HG03521 (cell line): ENCODE results near the gene RNF152.

Experiments
- ATAC-seq: cut with Tn5 transposase; IDR thresholded peaks from one replicate; pipeline ENCODE4 v1.9.1; 2021; ENCODE audit warnings: mild to moderate bottlenecking, moderate library complexity; ENCODE audit not compliant: unreplicated experiment

The RNF152 gene, protein sequence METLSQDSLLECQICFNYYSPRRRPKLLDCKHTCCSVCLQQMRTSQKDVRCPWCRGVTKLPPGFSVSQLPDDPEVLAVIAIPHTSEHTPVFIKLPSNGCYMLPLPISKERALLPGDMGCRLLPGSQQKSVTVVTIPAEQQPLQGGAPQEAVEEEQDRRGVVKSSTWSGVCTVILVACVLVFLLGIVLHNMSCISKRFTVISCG

DNA sequence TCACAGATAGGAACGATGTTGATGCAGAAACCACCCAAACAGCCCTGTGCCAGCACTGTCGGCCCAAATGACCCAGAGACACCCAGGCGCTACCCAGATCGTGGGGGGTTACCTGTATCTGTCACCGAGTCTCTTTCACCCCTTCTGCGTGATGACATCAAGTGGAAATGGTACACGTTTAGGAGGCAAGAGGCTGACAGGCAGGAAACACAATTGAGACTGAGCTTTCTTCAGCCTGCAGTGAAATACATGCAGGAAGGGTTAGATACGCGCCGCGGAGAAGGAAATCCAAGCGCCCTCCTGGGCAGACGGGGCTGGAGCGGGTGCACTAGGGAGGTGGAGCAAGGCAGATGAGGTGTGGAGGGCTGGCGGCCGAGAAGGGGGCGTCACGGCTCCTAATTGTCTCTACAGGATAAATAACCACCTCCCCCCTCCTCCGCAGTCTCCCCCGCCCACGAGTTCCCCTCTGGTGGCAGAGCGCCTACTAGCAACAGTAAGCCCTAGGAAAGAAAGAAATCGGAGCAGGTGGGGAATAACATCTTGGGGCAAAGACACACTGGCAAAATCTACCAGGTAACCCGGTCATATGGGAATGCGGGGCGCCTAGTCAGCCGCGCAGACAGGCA, at the start of gene RNF152:
RNF152 (minus strand) TSS at position 325 of the 626 bp plus-strand sequence. CDS start 76,544 bp downstream, outside the sequence.
- ATAC-seq, result no peak

DNA sequence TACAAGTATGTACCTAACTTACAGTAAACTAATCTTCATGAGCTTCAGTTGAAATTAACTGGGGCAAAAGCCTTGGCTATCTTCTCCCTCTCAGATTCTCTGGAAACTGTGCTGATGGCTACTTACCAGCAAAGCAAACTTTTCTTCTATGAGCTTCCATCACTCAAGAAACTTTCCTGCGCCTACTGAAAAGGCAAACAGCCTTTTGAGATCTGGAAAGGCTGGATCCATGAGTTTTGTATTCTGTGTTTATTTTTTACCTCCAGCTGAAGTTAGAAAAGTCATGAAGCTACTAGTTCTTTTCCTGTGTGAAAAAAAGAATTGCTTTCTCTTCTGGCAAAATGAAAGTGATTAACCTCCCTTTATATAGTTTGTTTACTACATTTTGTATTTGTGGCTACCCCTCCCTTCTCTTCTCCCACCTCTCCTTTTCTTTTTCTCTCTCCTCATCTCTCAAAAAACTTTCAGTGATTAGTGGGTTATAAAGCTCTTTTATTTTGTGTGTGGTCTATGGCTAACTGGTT, 49.2 kb upstream of the RNF152 start:
- no peak for ATAC-seq

- no peak for ATAC-seq
Measured at GRCh38 chr18:61939046-61939674, 46.4 kb upstream of the RNF152 start.

GRCh38 chr18:61935362-61935761, 42.6 kb upstream of the RNF152 start:
- no peak for ATAC-seq

DNA sequence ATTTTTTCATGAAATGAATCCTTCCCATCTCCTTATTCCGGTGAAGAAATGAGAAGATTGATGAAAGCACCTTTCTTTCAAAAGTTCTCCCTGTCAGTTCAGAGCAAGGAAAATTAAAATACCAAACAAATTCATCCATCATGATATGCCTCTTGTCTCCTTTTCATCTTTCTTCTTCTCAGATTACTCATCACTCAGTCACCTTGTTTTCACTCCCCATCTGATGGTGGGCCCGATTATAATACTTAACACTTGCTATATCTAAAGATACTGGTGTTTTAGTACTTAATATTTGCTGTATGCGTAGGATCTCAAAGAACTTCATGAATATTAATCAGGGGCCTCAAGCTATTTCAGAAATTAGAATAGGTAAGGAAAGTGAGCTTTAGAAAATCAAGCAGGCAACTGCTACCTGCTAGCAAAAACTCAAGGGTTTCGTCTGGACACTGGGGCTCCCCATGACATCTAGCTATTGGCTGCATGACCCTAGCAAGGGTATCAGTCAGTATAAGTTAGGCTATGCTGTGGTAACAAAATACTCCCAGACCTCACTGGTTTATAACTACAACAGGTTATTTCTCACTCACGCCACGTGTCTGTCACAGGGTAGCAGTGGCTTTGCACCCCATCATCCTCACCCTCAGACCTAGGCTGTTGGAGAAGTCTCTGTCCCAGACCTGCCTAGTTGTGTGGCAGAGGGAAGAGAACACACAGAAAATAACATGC, 39.0 kb upstream of the RNF152 start:
- no peak for ATAC-seq

DNA sequence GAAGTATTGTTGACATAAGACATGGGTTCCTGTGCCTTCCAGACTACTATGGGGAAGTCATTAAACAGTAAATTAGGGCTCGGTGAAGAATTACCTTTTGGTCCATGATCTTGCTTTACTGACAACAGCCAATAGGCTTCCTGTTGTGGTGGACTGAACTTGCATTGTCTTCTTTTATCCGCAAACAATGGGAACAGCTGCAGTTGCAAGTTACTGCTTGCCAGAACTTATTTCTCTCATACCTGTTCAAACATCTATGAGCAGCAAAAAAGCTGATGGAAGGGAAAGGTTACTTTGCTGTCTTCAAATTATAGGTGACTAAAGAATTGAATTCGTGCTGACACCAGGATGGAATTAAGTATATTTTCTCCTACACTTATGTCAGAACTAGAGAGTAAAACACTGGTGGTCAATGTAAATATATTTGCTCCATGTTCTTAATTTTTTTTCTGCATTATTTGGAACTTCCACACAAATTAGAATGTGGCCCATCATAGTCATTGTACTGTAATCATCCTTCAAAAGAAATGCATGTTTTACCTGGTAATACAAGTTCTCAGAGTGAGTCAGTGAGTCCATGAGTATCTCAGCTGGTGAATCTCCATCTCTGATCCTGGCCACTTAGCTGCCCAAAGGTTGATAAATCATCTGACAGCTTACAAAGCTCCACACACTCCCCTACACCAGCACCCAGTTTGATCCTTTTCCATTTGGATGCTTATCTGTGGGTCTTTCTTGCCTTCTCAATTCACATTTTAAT, 37.3 kb upstream of the RNF152 start:
- ATAC-seq, result no peak

GRCh38 chr18:61926532-61926931, 33.7 kb upstream of the RNF152 start:
- ATAC-seq, result no peak

DNA sequence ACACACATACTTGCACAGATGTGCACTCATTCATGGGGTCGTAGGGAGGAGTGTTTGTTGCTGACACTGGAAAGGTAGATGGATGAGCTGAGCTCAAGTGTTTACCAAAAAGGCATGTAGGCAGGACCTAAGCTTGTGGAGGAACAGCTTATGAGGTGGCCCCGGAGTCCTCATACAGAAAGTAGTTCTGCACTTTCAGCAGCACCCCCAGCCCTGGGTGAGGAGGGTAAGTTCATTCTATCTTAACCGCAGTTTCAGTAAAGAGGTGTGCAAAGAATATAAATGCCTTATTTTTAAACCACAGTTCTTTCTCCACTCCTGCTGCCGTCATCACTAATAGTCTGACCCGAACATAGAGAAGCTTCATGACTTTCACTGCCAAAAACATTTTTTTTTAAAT, 31.7 kb upstream of the RNF152 start:
- no peak for ATAC-seq

- no peak for ATAC-seq
Measured at GRCh38 chr18:61922435-61922834, 29.6 kb upstream of the RNF152 start.

- no peak for ATAC-seq
Measured at GRCh38 chr18:61921621-61922235, 28.9 kb upstream of the RNF152 start.

DNA sequence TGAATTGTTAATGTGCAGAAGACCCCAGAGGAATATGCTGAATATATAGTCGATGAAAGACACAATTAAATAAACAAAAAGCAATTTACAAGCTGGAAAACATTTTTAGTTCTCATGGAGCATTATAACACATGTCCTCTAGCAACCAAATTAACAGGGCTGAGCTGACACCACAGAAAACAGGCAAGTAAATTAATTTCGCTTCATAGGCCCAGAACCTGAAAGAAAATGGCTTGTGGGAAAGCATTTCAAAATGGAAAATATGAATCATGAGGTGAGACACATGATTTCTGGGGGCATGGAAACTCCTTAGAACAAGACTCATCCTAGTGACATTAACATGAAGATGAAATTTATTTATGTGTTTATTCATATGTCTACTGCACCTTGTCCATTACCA, 25.0 kb upstream of the RNF152 start:
- no peak for ATAC-seq

DNA sequence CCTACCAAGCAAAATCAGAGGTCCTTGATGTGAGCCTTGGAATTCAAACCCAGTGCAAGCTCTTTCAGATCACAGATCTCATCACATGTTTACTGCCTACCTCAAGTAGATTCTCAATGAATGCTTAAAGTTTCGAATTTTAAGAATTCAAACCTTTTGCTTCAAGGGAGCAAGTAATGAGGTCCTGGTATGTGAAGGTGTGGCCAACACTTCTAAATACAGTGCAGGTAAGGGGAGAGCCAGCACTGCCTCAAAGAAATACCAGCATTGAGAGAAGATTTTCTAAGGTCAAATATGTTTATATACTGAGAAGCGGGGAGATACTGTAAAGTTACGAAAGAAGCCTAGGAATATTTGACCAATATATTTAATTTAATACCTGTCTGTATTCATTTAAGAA, 19.7 kb upstream of the RNF152 start:
- ATAC-seq, result no peak

- ATAC-seq, result no peak
Measured at GRCh38 chr18:61910101-61910500, 17.3 kb upstream of the RNF152 start.

DNA sequence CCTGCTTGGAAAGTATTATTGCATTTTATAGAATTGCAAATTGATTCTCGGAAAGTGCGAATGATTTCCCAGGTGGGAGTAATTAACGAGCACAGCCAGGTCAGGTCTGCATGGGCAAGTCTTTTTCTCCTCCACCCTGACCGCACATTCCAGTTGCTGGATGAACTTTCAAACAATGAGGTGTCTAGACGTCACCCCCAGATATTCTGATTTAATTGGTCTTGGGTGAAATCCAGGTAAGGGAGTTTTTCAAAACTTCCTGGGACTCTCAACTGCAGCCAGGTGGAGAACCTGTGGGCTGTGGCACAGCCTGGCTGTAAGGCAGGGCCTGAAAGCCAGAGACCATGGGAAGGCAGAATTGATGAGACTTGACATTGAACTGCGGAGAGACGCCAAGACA, 15.9 kb upstream of the RNF152 start:
- no peak for ATAC-seq

GRCh38 chr18:61901323-61901986, 8.6 kb upstream of the RNF152 start:
- peak; percentile 96 for ATAC-seq

DNA sequence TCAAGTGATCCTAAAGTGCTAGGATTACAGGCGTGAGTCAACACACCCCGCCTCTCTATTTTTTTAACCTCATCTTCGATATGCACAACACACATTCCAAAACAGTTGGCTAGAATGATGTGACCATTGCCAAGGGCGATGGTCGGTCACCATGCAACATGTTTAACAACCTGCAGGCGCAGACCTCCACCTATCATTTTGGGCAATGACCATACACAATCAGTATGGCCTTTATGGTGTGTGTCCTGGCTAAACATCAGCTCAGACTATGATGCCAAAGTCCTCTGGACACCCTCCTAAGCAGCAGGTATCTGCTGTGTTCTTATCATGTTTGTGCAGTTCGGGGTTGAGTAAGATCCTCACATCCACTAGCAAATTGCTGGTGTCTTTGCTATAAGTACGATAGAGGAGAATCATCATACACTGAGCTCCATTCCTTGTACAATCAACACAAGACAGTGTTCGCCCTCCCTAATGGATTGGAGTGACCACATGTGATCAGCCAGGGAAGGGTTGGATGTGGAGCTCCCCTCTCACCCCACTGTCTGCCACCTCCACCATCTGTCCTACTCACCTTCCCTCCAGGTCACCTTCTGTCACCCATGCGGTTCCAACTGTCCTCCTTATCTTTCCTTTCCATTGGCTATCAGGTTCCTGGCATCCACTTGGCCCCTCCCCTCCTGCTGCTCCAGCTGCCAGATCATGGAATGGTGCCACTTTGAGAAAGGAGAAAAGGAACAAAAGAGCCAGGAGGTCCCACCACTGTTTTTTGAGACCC, 7.9 kb upstream of the RNF152 start:
- ATAC-seq, result no peak

DNA sequence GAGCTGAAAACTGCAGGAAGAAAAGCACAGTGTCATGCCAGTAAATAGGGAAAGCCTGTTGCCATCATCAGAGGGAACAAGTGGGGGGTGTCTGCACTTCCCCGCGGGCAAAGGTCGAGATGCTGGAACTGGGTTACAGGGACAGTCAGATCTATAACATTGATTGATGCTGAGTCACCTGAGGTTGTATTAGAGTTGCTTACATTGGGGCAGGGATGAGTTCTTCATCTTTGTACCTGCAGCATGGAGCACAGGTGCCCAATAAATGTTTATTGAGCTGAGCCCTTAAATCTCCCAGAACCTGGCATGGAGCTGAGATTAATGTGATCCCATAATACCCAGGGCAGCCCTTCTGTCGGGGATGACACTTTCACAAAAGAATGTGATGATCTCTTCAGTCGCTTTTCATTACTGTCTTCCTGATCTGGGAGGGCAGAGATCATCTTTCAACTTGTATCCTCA, 5.9 kb upstream of the RNF152 start:
- ATAC-seq, result no peak

DNA sequence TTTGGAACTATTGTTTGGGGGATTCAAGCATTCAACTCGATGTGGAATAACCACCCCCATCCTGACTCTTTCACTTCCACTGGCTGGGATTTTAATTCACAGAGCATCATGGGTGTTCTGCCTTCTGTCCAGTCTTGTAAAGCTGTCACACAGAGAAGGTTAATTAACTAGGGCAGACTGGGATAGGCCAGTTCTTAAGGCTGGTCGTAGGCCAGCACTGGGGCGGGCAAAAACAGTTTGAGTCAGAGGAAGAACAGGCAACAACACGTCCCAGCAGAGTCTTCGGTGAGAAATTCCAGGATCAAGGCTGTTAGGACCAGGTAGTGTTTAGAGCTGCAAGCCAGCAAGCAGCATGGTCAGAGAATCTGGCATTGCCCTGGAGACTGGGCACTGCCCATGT, 4.0 kb upstream of the RNF152 start:
- no peak for ATAC-seq

DNA sequence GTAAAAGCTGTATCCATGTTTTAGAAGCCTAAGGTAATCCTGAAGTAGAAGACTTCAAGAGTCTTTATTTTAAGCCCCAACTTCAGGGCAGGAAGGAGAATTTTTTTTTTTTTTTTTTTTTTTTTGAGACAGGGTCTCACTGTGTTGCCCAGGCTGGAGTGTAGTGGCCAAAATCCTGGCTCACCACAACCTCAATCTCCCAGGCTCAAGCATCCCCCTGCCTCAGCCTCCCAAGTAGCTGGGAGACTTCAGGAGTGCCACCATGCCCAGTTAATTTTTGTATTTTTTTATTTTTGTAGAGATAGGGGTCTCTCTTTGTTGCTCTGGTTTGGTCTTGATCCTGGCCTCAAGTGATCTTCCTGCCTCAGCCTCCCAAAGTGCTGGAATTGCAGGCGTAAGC, 3.3 kb upstream of the RNF152 start:
- no peak for ATAC-seq
